HCT116 (cell line): Measurements from ENCODE around the gene SLC6A6. TPM values are rescaled to one million over a fixed set of nuclear protein-coding genes. Genes with fewer than 3 reads are reported as not detected.

ENCODE experiments used
- ATAC-seq: fragments of 200-7000 bp; cut with Tn5 transposase; 2 replicates; pipeline ENCODE4 v1.9.1; 2020; ENCODE audit warnings: mild to moderate bottlenecking, moderate library complexity
- BruUV-seq: library from RNA; stranded (reverse); fragments of 400-500 nt; replicated peaks from 2 replicates; lab custom pipeline; 2021; lab: Mats Ljungman, UMichigan
- CTCF ChIA-PET: fragments of 300-600 bp; sonication (Branson Sonifier 250); formaldehyde crosslinking; loops from one replicate; lab custom pipeline; 2021; ENCODE audit warnings: antibody characterized with exemption; lab: Charles Lee
- POLR2A ChIA-PET: fragments of 300-600, 350-600 bp; sonication (Branson Sonifier 250); formaldehyde crosslinking; loops from one replicate; lab custom pipeline; 2021; ENCODE audit warnings: antibody characterized with exemption; lab: Charles Lee
- RAD21 ChIA-PET, 2 experiments: fragments of 300-600 bp; sonication (Branson Sonifier 250); formaldehyde crosslinking; loops; one replicate each; lab custom pipeline; 2023; ENCODE audit warnings: low total read pairs in 2 of 2; ENCODE audit not compliant: uncharacterized antibody in 2 of 2, unreplicated experiment in 2 of 2, low non-redundant PET in 1 of 2; lab: Charles Lee
- DNase-seq: peaks from one replicate; pipeline ENCODE4 v3.0.0-alpha.2; 2010; ENCODE audit warnings: low read depth, low spot score
- H2AFZ ChIP-seq: fragments of 200-600 bp; shearing (Covaris generic), sonication (generic); 2 replicates; pipeline ENCODE4 v1.6.1; 2017; ENCODE audit warnings: low read depth, mixed run types, mixed read lengths, antibody characterized with exemption, low read length; ENCODE audit not compliant: poor library complexity, severe bottlenecking
- H3K27ac ChIP-seq: 2 replicates; pipeline ENCODE4 v1.5.1; 2012; ENCODE audit warnings: low read depth, low read length
- H3K27me3 ChIP-seq: fragments of 200-600 bp; sonication (generic); 2 replicates; pipeline ENCODE4 v1.6.1; 2016; ENCODE audit warnings: mixed run types, low read length, mixed read lengths; ENCODE audit not compliant: insufficient read depth
- H3K36me3 ChIP-seq, 2 experiments: fragments of 200-500 bp in 1 of 2; fragments of 200-600 bp in 1 of 2; sonication (Bioruptor generic) in 1 of 2; sonication (generic) in 1 of 2; 2 replicates each; pipeline versions ENCODE4 v1.5.1 to v1.6.1; 2014 to 2016; ENCODE audit warnings: low read length in 2 of 2, inconsistent platforms in 1 of 2, mixed read lengths in 1 of 2, mixed run types in 1 of 2; ENCODE audit not compliant: insufficient read depth in 2 of 2, control insufficient read depth in 1 of 2
- H3K4me1 ChIP-seq, 2 experiments: fragments of 200-600 bp in 1 of 2; sonication (generic) in 1 of 2; 2 replicates each; pipeline versions ENCODE4 v1.5.1 to v1.6.1; 2012 to 2017; ENCODE audit warnings: low read length in 2 of 2, inconsistent platforms in 1 of 2, mild to moderate bottlenecking in 1 of 2, mixed read lengths in 1 of 2, mixed run types in 1 of 2, moderate library complexity in 1 of 2; ENCODE audit not compliant: insufficient read depth in 2 of 2, control insufficient read depth in 1 of 2
- H3K4me2 ChIP-seq: fragments of 200-600 bp; sonication (generic); 2 replicates; pipeline ENCODE4 v1.6.1; 2017; ENCODE audit warnings: mixed run types, low read length, mixed read lengths
- H3K4me3 ChIP-seq, 2 experiments: fragments of 200-600 bp in 1 of 2; sonication (generic) in 1 of 2; replicated peaks in 1 of 2; 2 replicates each; pipeline ENCODE4 v1.5.1; 2011 to 2016; ENCODE audit warnings: low read length in 2 of 2, control low read depth in 1 of 2, low read depth in 1 of 2, mild to moderate bottlenecking in 1 of 2, mixed read lengths in 1 of 2, mixed run types in 1 of 2
- H3K79me2 ChIP-seq: fragments of 200-600 bp; sonication (generic); 2 replicates; pipeline ENCODE4 v1.6.1; 2017; ENCODE audit warnings: mild to moderate bottlenecking, mixed run types, low read length, moderate library complexity, mixed read lengths; ENCODE audit not compliant: insufficient read depth
- H3K9ac ChIP-seq: fragments of 200-600 bp; sonication (generic); 2 replicates; pipeline ENCODE4 v1.6.1; 2016; ENCODE audit warnings: low read length, mixed read lengths
- H3K9me2 ChIP-seq: fragments of 200-600 bp; sonication (generic), shearing (Covaris generic); 2 replicates; pipeline ENCODE4 v1.6.1; 2017; ENCODE audit warnings: mixed run types, mild to moderate bottlenecking, moderate library complexity; ENCODE audit not compliant: insufficient read depth
- H3K9me3 ChIP-seq, 2 experiments: fragments of 200-500 bp in 1 of 2; fragments of 200-600 bp in 1 of 2; sonication (Bioruptor generic) in 1 of 2; sonication (generic) in 1 of 2; 2 replicates each; pipeline ENCODE4 v1.6.1; 2014 to 2017; ENCODE audit warnings: low read length in 2 of 2, mixed read lengths in 2 of 2, inconsistent platforms in 1 of 2, low read depth in 1 of 2, mild to moderate bottlenecking in 1 of 2, mixed run types in 1 of 2, moderate library complexity in 1 of 2; ENCODE audit not compliant: control insufficient read depth in 1 of 2, insufficient read depth in 1 of 2
- H4K20me1 ChIP-seq: fragments of 200-600 bp; sonication (generic), shearing (Covaris generic); 2 replicates; pipeline ENCODE4 v1.6.1; 2017; ENCODE audit warnings: mixed run types, mild to moderate bottlenecking, moderate library complexity; ENCODE audit not compliant: insufficient read depth
- CEBPB ChIP-seq: IDR thresholded peaks from 2 replicates; pipeline ENCODE4 v1.6.1; 2012; ENCODE audit warnings: low read depth
- CTCF ChIP-seq, 3 experiments: fragments of 200-600 bp in 1 of 3; sonication (generic) in 1 of 3; IDR thresholded peaks in 2 of 3; conservative IDR thresholded peaks in 1 of 3; 2 replicates each; pipeline ENCODE4 v1.5.1; 2012 to 2017; ENCODE audit warnings: low read depth in 2 of 3, low read length in 2 of 3, antibody characterized with exemption in 1 of 3, borderline replicate concordance in 1 of 3, control low read depth in 1 of 3, mild to moderate bottlenecking in 1 of 3, mixed read lengths in 1 of 3, mixed run types in 1 of 3, moderate library complexity in 1 of 3; ENCODE audit not compliant: insufficient read depth in 1 of 3
- ELF1 ChIP-seq: IDR thresholded peaks from 2 replicates; pipeline ENCODE4 v1.6.1; 2012; ENCODE audit warnings: low read depth, borderline replicate concordance
- EZH2 ChIP-seq: fragments of 200-600 bp; sonication (generic); IDR thresholded peaks from 2 replicates; pipeline ENCODE4 v1.6.1; 2017; ENCODE audit warnings: antibody characterized with exemption, mixed run types
- JUND ChIP-seq: IDR thresholded peaks from 2 replicates; pipeline ENCODE4 v1.6.1; 2012
- REST ChIP-seq: IDR thresholded peaks from 2 replicates; pipeline ENCODE4 v1.6.1; 2012; ENCODE audit warnings: low read depth
- SP1 ChIP-seq: IDR thresholded peaks from 2 replicates; pipeline ENCODE4 v1.6.1; 2012; ENCODE audit warnings: low read depth
- SRF ChIP-seq: IDR thresholded peaks from 2 replicates; pipeline ENCODE4 v1.6.1; 2012; ENCODE audit warnings: low read depth
- TCF7L2 ChIP-seq: IDR thresholded peaks from 2 replicates; pipeline ENCODE4 v1.7.0; 2011; ENCODE audit warnings: borderline replicate concordance, inconsistent platforms; ENCODE audit not compliant: insufficient read depth, insufficient read length; ENCODE audit errors: extremely low read depth
- intact Hi-C: fragments of 100-400 bp; cut with micrococcal nuclease; formaldehyde crosslinking; loops from 2 replicates; pipeline ENCODE4 v1.10.0; 2022
- total RNA-seq: library from RNA; stranded (reverse); gene quantifications from one replicate; pipeline ENCODE4 v1.2.1, GENCODE V29; 2021; ENCODE audit not compliant: unreplicated experiment

SLC6A6 gene
- total RNA-seq, 1 experiment from 2014 or later: 36.3 TPM

GRCh38 chr3:14490255-14490654, 87.8 kb downstream of the SLC6A6 start:
- POLR2A ChIA-PET: no interaction called here
- no peak overlapping the region for H3K27ac ChIP-seq
- ATAC-seq: no peak
- no peaks in the 10 kb centered on the region for H3K9me2 ChIP-seq
- no peak overlapping the region for H2AFZ ChIP-seq
- no peak overlapping the region for H3K4me3 ChIP-seq
- no peaks in the 10 kb centered on the region for H3K9me3 ChIP-seq
- no peaks in the 10 kb centered on the region for H3K4me1 ChIP-seq
- no TSS peak for BruUV-seq
- TF ChIP-seq REST: no peak
- no peak for TF ChIP-seq EZH2
- no peak for TF ChIP-seq SP1
- TF ChIP-seq TCF7L2: no peak
- no peak for TF ChIP-seq JUND
- no peak for TF ChIP-seq CEBPB
- no peak for TF ChIP-seq ELF1
- no peak for TF ChIP-seq CTCF (IDR thresholded peaks at IDR 0.05 in 2 of 3, conservative IDR thresholded peaks at IDR 0.05 in 1 of 3; ENCODE audit: borderline replicate concordance in 1 of 3, insufficient read depth in 1 of 3, low read depth in 2 of 3, low read length in 2 of 3)
- no peak for TF ChIP-seq SRF
- H3K36me3 ChIP-seq: peaks cover 3 to 4% of the 10 kb centered on the region in 2 experiments; a peak in 2 of 4 replicates
- H3K27me3 ChIP-seq: no peaks in the 10 kb centered on the region
- RAD21 ChIA-PET: no interaction called here
- H4K20me1 ChIP-seq: no peaks in the 10 kb centered on the region
- no peaks in the 10 kb centered on the region for H3K79me2 ChIP-seq
- no peak for DNase-seq
- no peak overlapping the region for H3K9ac ChIP-seq
- no peak overlapping the region for H3K4me2 ChIP-seq
- CTCF ChIA-PET: no interaction called here
- intact Hi-C loops: no loop called here
